Astrocyte of the cerebellum (primary cell): Measurements from ENCODE around the gene EPHB2.

Experiments used
- DNase-seq: peaks from one replicate; pipeline ENCODE4 v3.0.0-alpha.2; 2011; ENCODE audit warnings: low read depth
- H3K4me3 ChIP-seq: 2 replicates; pipeline ENCODE4 v1.5.1; 2011; ENCODE audit warnings: mild to moderate bottlenecking, low read depth, low read length, moderate library complexity
- CTCF ChIP-seq: IDR thresholded peaks from 2 replicates; pipeline ENCODE4 v1.5.1; 2012; ENCODE audit warnings: low read length, low read depth, moderate library complexity, mild to moderate bottlenecking; ENCODE audit errors: missing control alignments
- in situ Hi-C: cut with HindIII; loops from 2 replicates; pipeline ENCODE4 v1.10.0; 2017; ENCODE audit warnings: low sequenced_read_pairs

EPHB2 gene

DNA sequence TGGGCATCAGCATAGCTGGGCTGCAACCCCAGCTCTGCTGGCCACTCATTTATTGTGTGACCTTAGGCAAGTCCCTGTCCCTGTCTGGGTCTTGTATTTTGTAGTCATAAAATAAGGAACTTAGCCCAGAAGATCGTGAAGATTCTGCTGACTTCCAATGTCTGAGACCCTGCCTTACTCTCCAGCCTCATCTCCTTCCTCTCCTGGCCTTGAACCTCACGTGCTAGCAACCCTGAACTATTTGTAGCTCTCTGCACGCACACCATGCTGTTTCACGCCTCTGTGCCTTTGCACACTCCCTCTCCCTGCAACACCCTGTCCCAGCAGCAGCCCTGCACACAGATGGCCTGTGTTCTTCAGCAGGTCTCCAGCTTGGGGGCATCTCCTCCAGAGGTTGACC lies 140.9 kb downstream of the EPHB2 start:
- no peak for DNase-seq
- H3K4me3 ChIP-seq = no peak overlapping the region
- TF ChIP-seq CTCF = no peak
- in situ Hi-C loops = loop anchor here (5.0 kb wide), 1 partner anchor 39 kb away; no protein-coding TSS in a partner anchor

- TF ChIP-seq CTCF = no peak
- H3K4me3 ChIP-seq = no peak overlapping the region
- in situ Hi-C loops = loop anchor here (5.0 kb wide), 1 partner anchor 40 kb away; no protein-coding TSS in a partner anchor
- no peak for DNase-seq
Measured at GRCh38 chr1:22852144-22852655, 141.6 kb downstream of the EPHB2 start.

DNA sequence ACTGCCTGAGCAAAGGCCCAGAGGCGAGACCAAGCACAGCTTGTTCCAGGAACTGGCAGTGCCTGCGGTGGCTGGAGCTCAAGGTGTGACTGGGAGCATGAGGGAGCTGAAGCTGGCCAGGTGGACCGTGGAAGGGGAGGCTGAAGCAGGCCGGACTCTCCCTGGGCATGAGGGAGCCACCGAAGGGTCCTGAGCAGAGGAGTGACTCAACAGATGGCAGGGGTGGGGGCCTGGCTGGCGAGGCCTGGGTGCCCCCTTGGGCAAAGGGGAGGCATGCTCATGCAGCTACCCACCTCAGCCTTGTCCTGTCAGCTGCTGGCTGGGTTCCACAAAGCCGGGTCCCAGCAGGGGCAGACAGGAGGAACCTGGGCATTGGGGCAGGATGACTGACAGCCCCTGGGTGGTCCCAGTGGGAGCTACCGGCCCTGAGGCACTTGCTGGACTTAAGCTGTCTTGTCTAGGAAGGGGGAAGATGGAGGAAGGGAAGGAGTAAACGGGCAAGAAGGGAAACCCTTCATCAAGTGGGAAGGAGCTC lies 143.1 kb downstream of the EPHB2 start:
- no peak for DNase-seq
- no peak for TF ChIP-seq CTCF
- in situ Hi-C loops = loop anchor here (5.0 kb wide), 1 partner anchor 41 kb away; no protein-coding TSS in a partner anchor
- H3K4me3 ChIP-seq = no peak overlapping the region

GRCh38 chr1:22854688-22855565 lies 144.3 kb downstream of the EPHB2 start:
- TF ChIP-seq CTCF = no peak
- H3K4me3 ChIP-seq = no peak overlapping the region
- DNase-seq = no peak
- in situ Hi-C loops = loop anchor here (5.0 kb wide), 1 partner anchor 43 kb away; no protein-coding TSS in a partner anchor

GRCh38 chr1:22855668-22856606 lies 145.3 kb downstream of the EPHB2 start:
- no peak for TF ChIP-seq CTCF
- no peak for DNase-seq
- no peak overlapping the region for H3K4me3 ChIP-seq
- in situ Hi-C loops = no loop called here

DNA sequence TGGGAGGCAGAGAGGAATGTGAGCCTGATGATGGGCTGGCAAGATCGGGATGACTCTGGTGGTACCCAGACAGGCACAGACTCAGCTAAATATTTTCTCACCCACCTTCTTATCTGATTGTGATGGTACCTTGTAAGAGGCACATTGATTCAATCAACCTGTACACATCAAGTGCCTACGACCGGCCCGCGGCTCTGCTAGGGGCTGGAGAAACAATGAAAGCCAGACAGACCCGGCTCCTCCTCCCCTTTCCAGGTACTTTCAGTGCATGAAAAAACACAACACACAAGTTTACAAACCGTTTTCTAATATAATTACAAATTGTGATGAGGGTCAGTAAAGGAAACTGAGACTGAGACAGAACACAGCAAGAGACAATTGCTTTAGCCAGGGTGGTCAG lies 147.0 kb downstream of the EPHB2 start:
- H3K4me3 ChIP-seq = no peak overlapping the region
- no peak for DNase-seq
- in situ Hi-C loops = no loop called here
- no peak for TF ChIP-seq CTCF
